ENCODE measurements around the gene MAD2L1. TPM values are rescaled to one million over a fixed set of nuclear protein-coding genes. Genes with fewer than 3 reads are reported as not detected.

MAD2L1 gene
- total RNA-seq, 3 donors from 2014 or later: 2.6 to 4.4 (median 3.2) TPM

GRCh38 chr4:120011725-120012124, 54.9 kb downstream of the MAD2L1 start:
- Histone ChIP-seq H3K36me3 (no peaks in the 10 kb centered on the region), H3K4me3 (no peak overlapping the region), H3K27ac (no peak overlapping the region), H3K27me3 (no peaks in the 10 kb centered on the region), H3K9me3 (no peaks in the 10 kb centered on the region), H3K4me1 (no peaks in the 10 kb centered on the region)
- no peak for DNase-seq (ENCODE audit: low spot score in 2 of 2)
- TF ChIP-seq CTCF (IDR thresholded peaks at IDR 0.05): no peak
- no peak for TF ChIP-seq POLR2A (IDR thresholded peaks at IDR 0.05)
- TF ChIP-seq POLR2AphosphoS5 (IDR thresholded peaks at IDR 0.05): no peak
- intact Hi-C loops (cut with DNase I; ENCODE audit: low total_unique reads): no loop called here

DNA sequence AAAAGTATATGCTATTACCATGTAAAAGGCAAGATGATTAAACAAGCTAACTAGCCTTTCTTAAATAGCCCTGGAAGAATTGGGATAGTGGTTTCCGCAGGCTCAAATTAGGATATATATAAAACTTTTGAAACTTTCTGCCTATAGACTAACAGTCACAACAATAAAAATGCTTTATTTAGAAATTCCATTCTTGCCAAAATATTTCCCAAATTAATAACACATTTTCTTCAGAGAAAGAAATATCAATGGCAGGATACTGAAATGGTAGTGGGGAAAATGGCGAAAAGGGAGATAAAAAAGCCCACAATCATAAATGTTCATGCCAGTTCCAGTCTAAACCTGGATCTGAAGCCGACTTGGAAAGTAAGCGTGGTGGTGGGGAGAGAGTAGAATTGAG, 56.0 kb downstream of the MAD2L1 start:
- Histone ChIP-seq H3K4me1 (no peaks in the 10 kb centered on the region), H3K9me3 (no peaks in the 10 kb centered on the region), H3K27ac (no peak overlapping the region), H3K4me3 (no peak overlapping the region), H3K27me3 (no peaks in the 10 kb centered on the region), H3K36me3 (no peaks in the 10 kb centered on the region)
- no peak for TF ChIP-seq POLR2AphosphoS5 (IDR thresholded peaks at IDR 0.05)
- no peak for TF ChIP-seq POLR2A (IDR thresholded peaks at IDR 0.05)
- no peak for TF ChIP-seq CTCF (IDR thresholded peaks at IDR 0.05)
- DNase-seq (ENCODE audit: low spot score in 2 of 2): no peak
- intact Hi-C loops (cut with DNase I; ENCODE audit: low total_unique reads): no loop called here

DNA sequence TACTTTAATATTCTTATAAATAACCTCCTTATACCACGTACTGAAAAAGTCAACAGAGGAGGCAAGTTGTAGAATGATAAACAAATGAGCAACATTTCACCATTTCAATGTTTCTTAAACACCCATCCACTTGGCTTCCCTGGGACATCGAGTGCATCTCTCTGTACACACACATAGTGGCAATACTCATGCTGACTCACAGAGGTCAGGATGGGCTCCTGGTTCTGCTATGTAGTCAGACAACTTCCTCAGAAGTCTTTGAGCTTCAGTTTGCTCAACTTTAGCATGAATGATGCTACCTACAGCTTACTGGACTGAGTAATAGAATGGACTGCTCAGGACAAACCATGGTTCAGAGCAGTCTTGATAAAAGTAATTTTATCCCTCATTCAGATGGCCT, 56.9 kb downstream of the MAD2L1 start:
- H3K9me3 ChIP-seq: no peaks in the 10 kb centered on the region
- intact Hi-C loops (cut with DNase I; ENCODE audit: low total_unique reads): no loop called here
- H3K27me3 ChIP-seq: no peaks in the 10 kb centered on the region
- H3K27ac ChIP-seq: no peak overlapping the region
- H3K4me1 ChIP-seq: no peaks in the 10 kb centered on the region
- no peaks in the 10 kb centered on the region for H3K36me3 ChIP-seq
- TF ChIP-seq POLR2AphosphoS5 (IDR thresholded peaks at IDR 0.05) (no peak), POLR2A (IDR thresholded peaks at IDR 0.05) (no peak), CTCF (IDR thresholded peaks at IDR 0.05) (no peak)
- no peak overlapping the region for H3K4me3 ChIP-seq
- no peak for DNase-seq (ENCODE audit: low spot score in 2 of 2)

GRCh38 chr4:120008957-120009356, 57.7 kb downstream of the MAD2L1 start:
- Histone ChIP-seq H3K27me3 (no peaks in the 10 kb centered on the region), H3K4me3 (no peak overlapping the region), H3K9me3 (no peaks in the 10 kb centered on the region), H3K27ac (no peak overlapping the region), H3K4me1 (no peaks in the 10 kb centered on the region), H3K36me3 (no peaks in the 10 kb centered on the region)
- DNase-seq (ENCODE audit: low spot score in 2 of 2): no peak
- no peak for TF ChIP-seq POLR2A (IDR thresholded peaks at IDR 0.05)
- TF ChIP-seq CTCF (IDR thresholded peaks at IDR 0.05): no peak
- TF ChIP-seq POLR2AphosphoS5 (IDR thresholded peaks at IDR 0.05): no peak
- intact Hi-C loops (cut with DNase I; ENCODE audit: low total_unique reads): no loop called here

DNA sequence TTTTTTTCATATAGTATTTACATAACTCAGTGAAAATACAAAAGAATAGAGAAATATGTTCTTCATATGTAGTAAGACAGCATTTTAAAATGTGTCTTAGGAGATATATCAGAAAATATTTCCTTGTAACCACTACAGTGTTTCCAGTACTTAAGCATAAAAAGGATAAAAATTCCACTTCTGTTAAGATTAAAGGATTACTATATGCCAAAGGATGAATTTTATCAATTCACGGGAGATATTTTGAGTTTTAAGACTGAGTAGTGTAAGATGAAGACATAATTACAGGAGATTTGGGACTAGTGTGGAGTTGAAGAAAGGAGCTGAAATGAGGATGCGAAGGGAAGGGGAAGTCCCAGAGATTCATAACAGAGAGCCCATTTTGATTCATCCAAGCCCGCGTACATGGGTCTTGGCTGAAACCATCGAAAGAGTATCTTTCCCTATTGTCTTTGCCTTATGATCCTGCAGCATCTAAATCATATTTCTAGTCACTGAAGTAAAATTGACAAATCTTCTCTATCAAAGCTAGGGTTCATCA, 58.7 kb downstream of the MAD2L1 start:
- TF ChIP-seq POLR2A (IDR thresholded peaks at IDR 0.05) (no peak), POLR2AphosphoS5 (IDR thresholded peaks at IDR 0.05) (no peak), CTCF (IDR thresholded peaks at IDR 0.05) (no peak)
- no peaks in the 10 kb centered on the region for H3K36me3 ChIP-seq
- H3K27ac ChIP-seq: no peak overlapping the region
- H3K9me3 ChIP-seq: no peaks in the 10 kb centered on the region
- no peaks in the 10 kb centered on the region for H3K27me3 ChIP-seq
- no peak for DNase-seq (ENCODE audit: low spot score in 2 of 2)
- intact Hi-C loops (cut with DNase I; ENCODE audit: low total_unique reads): no loop called here
- H3K4me1 ChIP-seq: no peaks in the 10 kb centered on the region
- H3K4me3 ChIP-seq: no peak overlapping the region
